ENCODE measurements around the gene CAMK4.

GRCh38 chr5:111392181-111392580, 168.0 kb downstream of the CAMK4 start:
- TF ChIP-seq POLR2AphosphoS5 (IDR thresholded peaks at IDR 0.05) = no peak
- TF ChIP-seq, protein P1, sequence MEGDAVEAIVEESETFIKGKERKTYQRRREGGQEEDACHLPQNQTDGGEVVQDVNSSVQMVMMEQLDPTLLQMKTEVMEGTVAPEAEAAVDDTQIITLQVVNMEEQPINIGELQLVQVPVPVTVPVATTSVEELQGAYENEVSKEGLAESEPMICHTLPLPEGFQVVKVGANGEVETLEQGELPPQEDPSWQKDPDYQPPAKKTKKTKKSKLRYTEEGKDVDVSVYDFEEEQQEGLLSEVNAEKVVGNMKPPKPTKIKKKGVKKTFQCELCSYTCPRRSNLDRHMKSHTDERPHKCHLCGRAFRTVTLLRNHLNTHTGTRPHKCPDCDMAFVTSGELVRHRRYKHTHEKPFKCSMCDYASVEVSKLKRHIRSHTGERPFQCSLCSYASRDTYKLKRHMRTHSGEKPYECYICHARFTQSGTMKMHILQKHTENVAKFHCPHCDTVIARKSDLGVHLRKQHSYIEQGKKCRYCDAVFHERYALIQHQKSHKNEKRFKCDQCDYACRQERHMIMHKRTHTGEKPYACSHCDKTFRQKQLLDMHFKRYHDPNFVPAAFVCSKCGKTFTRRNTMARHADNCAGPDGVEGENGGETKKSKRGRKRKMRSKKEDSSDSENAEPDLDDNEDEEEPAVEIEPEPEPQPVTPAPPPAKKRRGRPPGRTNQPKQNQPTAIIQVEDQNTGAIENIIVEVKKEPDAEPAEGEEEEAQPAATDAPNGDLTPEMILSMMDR (IDR thresholded peaks at IDR 0.05 in 8 of 11, conservative IDR thresholded peaks at IDR 0.05 in 3 of 11) = no peak
